Measurements from ENCODE around the gene TMPRSS6.
A peak's percentile ranks its signal among the peaks of the same experiment; 100 is the strongest.

TMPRSS6 gene

GRCh38 chr22:37064553-37064952 lies 45.0 kb downstream of the TMPRSS6 start:
- no peak for DNase-seq

- DNase-seq, result no peak
Measured at GRCh38 chr22:37063431-37064420, 45.8 kb downstream of the TMPRSS6 start.

- DNase-seq, result no peak
Measured at GRCh38 chr22:37062702-37063381, 46.7 kb downstream of the TMPRSS6 start.

- no peak for DNase-seq
Measured at GRCh38 chr22:37062376-37062675, 47.2 kb downstream of the TMPRSS6 start.

DNA sequence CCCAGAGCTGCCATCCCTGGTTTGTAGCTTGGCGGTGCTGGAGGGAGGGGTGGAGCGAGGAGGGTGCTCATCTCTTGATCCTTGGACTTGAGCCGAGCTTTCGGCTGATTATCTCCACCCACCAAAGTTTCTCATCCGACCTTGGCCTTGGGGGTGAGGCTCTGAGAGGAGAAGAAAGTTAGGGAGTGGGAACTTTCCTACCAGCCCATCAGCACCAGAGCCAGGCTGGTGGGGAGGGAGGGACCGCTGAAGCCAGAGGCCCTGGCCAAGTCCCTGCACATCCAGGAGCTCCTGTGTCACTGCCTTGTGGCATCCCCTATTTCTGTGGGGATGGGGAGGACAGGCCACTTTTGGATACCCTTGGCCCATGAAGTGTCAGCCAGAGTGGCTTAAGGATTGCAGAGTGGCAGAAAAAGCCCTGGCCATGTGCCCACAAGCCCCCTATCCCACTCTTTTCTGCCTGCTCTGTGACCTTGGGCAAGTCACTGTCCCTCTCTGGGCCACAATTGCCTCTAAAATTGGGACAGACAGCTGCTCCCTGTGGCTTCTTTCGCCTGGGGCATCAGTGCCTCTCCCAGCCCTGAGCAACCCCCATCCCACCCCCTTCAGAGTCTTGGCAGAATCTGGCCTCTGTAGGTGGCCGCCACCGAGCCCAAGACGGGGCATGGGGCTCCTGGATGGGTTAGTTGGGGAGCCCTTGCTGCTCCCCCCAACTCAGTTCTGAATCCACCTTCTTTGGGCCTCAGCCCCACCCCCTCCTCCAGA lies 47.7 kb downstream of the TMPRSS6 start:
- DNase-seq, result no peak

GRCh38 chr22:37060801-37061610 lies 48.5 kb downstream of the TMPRSS6 start:
- no peak for DNase-seq

DNA sequence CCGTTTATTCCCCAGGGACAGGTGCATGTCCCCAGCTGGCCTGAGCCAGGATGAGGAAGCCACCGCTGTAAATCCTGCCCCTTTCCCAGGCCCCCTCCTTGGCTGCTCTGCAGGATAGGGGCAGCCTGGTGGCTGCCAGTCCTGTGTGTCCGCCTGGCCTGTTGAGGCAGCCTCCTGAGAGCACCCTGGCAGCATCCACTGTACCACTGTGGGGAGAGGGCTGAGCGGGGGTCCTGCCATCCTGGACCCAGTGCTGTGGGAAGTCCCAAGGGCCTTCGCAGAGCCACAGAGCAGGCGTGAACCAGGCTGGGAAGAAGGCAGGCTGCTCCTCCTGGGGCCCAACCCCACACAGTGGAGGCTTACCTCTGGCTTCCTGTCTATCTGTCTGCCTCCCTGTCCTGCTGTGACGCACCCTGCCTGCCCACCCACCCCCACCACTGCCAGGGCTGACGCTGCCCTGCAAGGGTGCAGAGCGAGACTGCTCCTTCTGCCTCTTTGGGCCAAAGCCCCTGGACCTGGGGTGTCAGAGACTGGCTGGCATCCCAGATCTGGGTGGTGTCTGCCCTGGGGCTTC lies 49.5 kb downstream of the TMPRSS6 start:
- DNase-seq, result no peak

- no peak for DNase-seq
Measured at GRCh38 chr22:37058917-37059701, 50.4 kb downstream of the TMPRSS6 start.

DNA sequence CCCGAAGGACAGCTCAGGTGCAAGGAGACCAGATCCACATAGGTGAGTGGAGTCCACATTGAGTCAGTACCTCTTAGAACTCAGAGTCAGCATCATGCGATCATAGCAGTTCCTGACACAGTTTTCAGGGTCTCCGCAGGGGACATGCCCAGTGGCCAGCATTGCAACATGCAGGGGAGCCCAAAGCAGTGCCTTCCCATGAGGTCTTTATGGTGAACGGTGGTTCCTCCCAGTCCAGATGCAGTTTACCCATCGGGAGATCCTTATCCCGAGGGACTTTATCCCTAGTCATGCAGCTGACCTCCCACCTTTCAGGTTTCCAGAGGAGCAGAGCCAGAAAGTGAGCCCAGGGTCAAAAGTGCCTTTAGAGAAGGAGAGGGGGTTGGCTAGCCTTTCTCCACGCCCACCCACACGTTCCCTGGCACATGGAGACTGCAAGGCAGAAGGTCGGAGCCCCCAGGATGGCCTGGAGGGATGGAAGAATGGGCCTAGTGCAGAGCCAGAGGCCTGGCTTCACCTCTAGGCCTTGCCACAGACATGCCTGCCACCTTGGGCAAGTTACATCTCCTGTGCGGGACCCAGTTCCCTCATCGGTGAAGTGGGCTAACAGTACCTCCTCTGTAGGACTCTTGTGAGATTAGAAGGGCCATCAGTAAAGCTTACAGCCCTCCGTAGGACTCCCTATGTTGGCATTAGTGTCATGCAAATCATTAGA lies 51.6 kb downstream of the TMPRSS6 start:
- no peak for DNase-seq

- DNase-seq, result no peak
Measured at GRCh38 chr22:37057226-37057625, 52.3 kb downstream of the TMPRSS6 start.

- no peak for DNase-seq
Measured at GRCh38 chr22:37056246-37056645, 53.3 kb downstream of the TMPRSS6 start.

- no peak for DNase-seq
Measured at GRCh38 chr22:37054600-37055365, 54.7 kb downstream of the TMPRSS6 start.

DNA sequence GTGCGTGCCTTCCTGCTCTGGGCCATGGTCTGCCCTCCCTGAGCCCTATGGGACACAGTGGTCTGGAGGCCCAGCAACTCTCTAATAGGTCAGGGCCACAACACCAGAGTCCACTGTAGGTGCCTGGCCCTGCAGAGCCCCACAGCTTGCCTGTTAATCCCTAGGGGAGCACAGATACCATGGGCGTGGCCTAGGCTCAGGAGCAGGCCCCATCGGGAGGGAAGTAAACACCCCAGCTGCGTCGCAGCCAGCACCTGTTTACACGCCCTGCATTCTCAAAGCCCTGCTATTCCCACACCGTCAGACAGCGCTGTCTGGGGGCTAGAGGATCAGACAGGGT lies 55.5 kb downstream of the TMPRSS6 start:
- DNase-seq, result no peak

DNA sequence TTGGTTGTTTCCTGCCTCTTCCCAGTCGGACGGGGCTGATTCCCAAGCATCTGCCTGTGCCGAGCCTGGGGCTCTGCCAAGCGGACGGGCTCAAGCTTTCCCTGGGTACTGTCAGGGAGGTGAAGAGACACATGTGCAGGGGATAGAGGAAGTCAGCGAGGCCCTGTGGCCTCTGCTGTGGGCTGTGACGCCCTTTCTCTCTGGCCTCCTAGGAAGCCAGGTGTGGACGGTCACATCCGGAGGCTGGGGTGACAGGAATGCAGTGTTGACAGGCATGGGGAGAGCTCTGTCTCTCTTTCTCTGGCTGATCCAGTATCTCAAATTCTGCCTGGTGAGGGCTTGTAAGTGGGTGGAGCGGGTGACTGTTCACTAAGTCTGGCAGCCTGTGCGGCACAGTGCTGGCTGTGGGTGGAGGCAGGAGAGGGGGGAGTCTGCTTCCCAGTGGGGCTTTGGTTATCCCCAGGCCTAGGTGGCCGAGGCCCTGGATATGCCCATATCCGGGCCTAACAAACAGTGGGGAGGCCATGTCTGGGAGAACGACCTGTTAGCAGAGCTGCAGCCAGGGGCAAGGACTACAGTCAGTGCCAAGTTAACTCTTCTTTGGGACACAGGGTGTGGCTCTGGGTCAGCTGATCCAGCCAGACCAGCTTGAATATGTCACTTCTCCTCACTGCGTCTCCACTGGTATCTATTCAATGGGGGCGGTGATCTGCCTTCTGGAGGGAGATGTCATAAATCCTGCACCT lies 56.0 kb downstream of the TMPRSS6 start:
- DNase-seq, result no peak

- peak; percentile 25 for DNase-seq
Measured at GRCh38 chr22:37052386-37053309, 56.9 kb downstream of the TMPRSS6 start.

GRCh38 chr22:37051391-37052385 lies 57.8 kb downstream of the TMPRSS6 start, which contains the start of gene KCTD17:
TSS of gene KCTD17 (plus strand) at chr22:37051742. CDS start at chr22:37051761, 19 bp downstream.
- DNase-seq, result peak; percentile 74
